Chondrocyte (in vitro differentiated cells): ENCODE measurements around the gene MBOAT2. TPM values are rescaled to one million over a fixed set of nuclear protein-coding genes. Genes with fewer than 3 reads are reported as not detected.

Experiments used
- DNase-seq: peaks from one replicate; pipeline ENCODE4 v3.0.0; 2021; ENCODE audit warnings: mixed read lengths, low spot score
- H3K27ac Mint-ChIP-seq: one replicate; pipeline ENCODE4 v1.8.0; 2021; ENCODE audit warnings: mild to moderate bottlenecking, moderate library complexity, mixed read lengths; ENCODE audit not compliant: unreplicated experiment
- H3K27me3 Mint-ChIP-seq: 2 replicates; pipeline ENCODE4 v1.8.0; 2021; ENCODE audit warnings: low read depth, mixed read lengths
- H3K36me3 Mint-ChIP-seq: 2 replicates; pipeline ENCODE4 v1.8.0; 2021; ENCODE audit warnings: low read depth, mixed read lengths
- H3K4me1 Mint-ChIP-seq: 2 replicates; pipeline ENCODE4 v1.8.0; 2021; ENCODE audit warnings: low read depth, mild to moderate bottlenecking, mixed read lengths
- H3K4me3 Mint-ChIP-seq: one replicate; pipeline ENCODE4 v1.8.0; 2021; ENCODE audit warnings: mild to moderate bottlenecking, moderate library complexity, mixed read lengths; ENCODE audit not compliant: unreplicated experiment
- H3K9me3 Mint-ChIP-seq: 2 replicates; pipeline ENCODE4 v1.8.0; 2021; ENCODE audit warnings: low read depth, mixed read lengths
- total RNA-seq: library from RNA; stranded (reverse); gene quantifications from 3 replicates; pipeline ENCODE4 v1.2.1, GENCODE V29; 2021
- TF ChIP-seq, protein P1 (sequence below): fragments of 200-600 bp; sonication (generic); IDR thresholded peaks from 2 replicates; pipeline ENCODE4 v1.5.0; 2021; ENCODE audit warnings: antibody characterized with exemption, mild to moderate bottlenecking, moderate library complexity

The MBOAT2 gene
- total RNA-seq, 1 donor from 2014 or later: 40.2 TPM

- no peaks in the 10 kb centered on the region for H3K36me3 Mint-ChIP-seq
- peak overlapping the region; percentile 90 for H3K4me3 Mint-ChIP-seq
- no peak overlapping the region for H3K27ac Mint-ChIP-seq
- no peak for DNase-seq
- TF ChIP-seq, protein P1, sequence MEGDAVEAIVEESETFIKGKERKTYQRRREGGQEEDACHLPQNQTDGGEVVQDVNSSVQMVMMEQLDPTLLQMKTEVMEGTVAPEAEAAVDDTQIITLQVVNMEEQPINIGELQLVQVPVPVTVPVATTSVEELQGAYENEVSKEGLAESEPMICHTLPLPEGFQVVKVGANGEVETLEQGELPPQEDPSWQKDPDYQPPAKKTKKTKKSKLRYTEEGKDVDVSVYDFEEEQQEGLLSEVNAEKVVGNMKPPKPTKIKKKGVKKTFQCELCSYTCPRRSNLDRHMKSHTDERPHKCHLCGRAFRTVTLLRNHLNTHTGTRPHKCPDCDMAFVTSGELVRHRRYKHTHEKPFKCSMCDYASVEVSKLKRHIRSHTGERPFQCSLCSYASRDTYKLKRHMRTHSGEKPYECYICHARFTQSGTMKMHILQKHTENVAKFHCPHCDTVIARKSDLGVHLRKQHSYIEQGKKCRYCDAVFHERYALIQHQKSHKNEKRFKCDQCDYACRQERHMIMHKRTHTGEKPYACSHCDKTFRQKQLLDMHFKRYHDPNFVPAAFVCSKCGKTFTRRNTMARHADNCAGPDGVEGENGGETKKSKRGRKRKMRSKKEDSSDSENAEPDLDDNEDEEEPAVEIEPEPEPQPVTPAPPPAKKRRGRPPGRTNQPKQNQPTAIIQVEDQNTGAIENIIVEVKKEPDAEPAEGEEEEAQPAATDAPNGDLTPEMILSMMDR: no peak
- no peaks in the 10 kb centered on the region for H3K9me3 Mint-ChIP-seq
- no peaks in the 10 kb centered on the region for H3K27me3 Mint-ChIP-seq
- peaks cover 39% of the 10 kb centered on the region for H3K4me1 Mint-ChIP-seq
Observed at GRCh38 chr2:9001778-9002177, 1.7 kb downstream of the MBOAT2 start.

DNA sequence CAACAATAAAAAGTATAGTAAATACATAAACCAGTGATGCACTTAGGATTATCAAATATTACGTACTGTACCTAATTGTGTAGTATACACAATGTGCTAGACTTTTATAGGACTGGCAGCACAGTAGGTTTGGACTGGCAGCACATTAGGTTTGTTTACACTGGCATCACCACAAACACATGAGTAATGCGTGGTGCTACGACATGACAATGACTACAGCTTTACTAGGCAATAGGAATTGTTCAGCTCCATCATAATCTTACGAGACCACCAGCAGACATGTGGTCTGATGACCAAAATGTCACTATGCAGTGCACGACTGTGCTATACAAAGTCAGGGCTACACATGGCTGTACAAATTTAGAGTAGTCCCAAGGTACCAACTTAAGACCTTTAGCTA, 2.3 kb downstream of the MBOAT2 start:
- H3K27me3 Mint-ChIP-seq: no peaks in the 10 kb centered on the region
- no peak overlapping the region for H3K27ac Mint-ChIP-seq
- TF ChIP-seq, protein P1: no peak

GRCh38 chr2:9000442-9000841, 3.0 kb downstream of the MBOAT2 start:
- Mint-ChIP-seq H3K27ac (no peak overlapping the region), H3K9me3 (no peaks in the 10 kb centered on the region), H3K4me1 (peaks cover 43% of the 10 kb centered on the region), H3K36me3 (no peaks in the 10 kb centered on the region), H3K4me3 (no peak overlapping the region), H3K27me3 (no peaks in the 10 kb centered on the region)
- no peak for DNase-seq
- TF ChIP-seq, protein P1: no peak

More for the DNA sequence above, 2.3 kb downstream of the MBOAT2 start:
- Mint-ChIP-seq H3K36me3 (no peaks in the 10 kb centered on the region), H3K4me1 (peaks cover 39% of the 10 kb centered on the region), H3K4me3 (no peak overlapping the region), H3K9me3 (no peaks in the 10 kb centered on the region)
- DNase-seq: no peak

- peaks cover 41% of the 10 kb centered on the region for H3K4me1 Mint-ChIP-seq
Observed at GRCh38 chr2:8999797-9000196, 3.7 kb downstream of the MBOAT2 start.

DNA sequence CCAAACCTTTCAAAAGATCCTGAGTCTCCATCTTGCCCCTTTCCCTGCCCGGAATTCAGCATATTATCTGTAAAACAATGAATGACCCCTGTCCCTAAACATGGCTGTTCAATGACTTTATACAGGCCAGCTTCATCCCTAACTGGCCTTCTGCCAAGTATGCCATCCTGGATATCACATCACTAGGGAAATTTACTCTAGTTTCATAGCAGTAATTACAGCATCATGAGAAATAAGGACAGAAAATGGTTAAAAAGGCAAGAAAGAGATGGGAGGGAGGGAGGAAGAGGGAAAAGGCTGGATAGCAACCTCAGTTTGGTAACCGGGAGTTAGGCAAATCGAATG, 4.4 kb downstream of the MBOAT2 start:
- TF ChIP-seq, protein P1: no peak
- no peak overlapping the region for H3K27ac Mint-ChIP-seq
- no peaks in the 10 kb centered on the region for H3K9me3 Mint-ChIP-seq
- no peak overlapping the region for H3K4me3 Mint-ChIP-seq
- H3K4me1 Mint-ChIP-seq: peaks cover 40% of the 10 kb centered on the region
- H3K36me3 Mint-ChIP-seq: no peaks in the 10 kb centered on the region
- no peak for DNase-seq
- H3K27me3 Mint-ChIP-seq: no peaks in the 10 kb centered on the region

More at GRCh38 chr2:8999797-9000196, 3.7 kb downstream of the MBOAT2 start:
- no peak for DNase-seq
- TF ChIP-seq, protein P1: no peak
- no peak overlapping the region for H3K27ac Mint-ChIP-seq
- H3K27me3 Mint-ChIP-seq: no peaks in the 10 kb centered on the region
- no peak overlapping the region for H3K4me3 Mint-ChIP-seq
- no peaks in the 10 kb centered on the region for H3K36me3 Mint-ChIP-seq
- H3K9me3 Mint-ChIP-seq: no peaks in the 10 kb centered on the region
